ENCODE measurements around the gene RFC4. TPM values are rescaled to one million over a fixed set of nuclear protein-coding genes. Genes with fewer than 3 reads are reported as not detected.

The RFC4 gene
- total and polyA plus RNA-seq, 2 of the 13 experiments (the other 11 are each of a cell fraction or from before 2014, with no cell fraction given): 18.5 to 103 TPM

DNA sequence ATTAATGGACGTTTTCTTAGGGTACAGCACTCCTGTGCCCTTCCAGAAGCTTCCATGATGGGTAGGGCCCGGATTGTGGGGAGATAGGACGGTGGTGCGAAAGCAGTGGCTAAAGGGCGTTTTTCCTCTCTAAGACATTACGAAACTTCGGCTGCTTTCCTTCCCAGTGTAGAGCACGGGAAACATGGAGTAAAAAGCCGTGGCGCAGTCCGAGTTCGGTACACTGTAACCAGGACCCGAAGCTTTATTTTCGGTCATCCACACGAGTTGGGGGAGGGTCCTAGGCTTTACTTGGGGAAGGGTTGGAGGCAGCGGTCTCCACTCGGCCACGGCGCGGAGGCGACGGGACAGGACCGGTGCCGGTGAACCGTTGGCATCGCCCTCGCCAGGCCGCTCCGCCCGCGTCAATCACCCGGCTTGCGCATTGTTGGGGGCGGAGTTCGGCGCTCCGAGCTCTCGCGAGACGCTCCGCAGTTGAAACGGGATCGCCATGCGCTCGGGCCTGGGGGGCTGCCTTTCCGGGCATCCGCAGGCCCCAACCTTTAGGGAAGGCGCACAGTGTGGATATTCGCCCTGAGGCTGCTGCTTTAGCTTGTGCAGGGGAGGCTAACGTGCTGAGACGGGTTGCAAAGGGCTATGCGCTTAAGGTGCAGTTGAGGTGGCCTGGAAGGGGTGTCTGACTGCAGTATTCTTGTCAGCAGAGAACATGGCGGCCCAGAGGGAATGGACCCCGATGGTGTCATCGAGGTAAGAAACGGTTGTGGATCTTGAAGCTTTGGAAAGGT lies 22.4 kb downstream of the RFC4 start (continued):
- TF ChIP-seq, protein P1, sequence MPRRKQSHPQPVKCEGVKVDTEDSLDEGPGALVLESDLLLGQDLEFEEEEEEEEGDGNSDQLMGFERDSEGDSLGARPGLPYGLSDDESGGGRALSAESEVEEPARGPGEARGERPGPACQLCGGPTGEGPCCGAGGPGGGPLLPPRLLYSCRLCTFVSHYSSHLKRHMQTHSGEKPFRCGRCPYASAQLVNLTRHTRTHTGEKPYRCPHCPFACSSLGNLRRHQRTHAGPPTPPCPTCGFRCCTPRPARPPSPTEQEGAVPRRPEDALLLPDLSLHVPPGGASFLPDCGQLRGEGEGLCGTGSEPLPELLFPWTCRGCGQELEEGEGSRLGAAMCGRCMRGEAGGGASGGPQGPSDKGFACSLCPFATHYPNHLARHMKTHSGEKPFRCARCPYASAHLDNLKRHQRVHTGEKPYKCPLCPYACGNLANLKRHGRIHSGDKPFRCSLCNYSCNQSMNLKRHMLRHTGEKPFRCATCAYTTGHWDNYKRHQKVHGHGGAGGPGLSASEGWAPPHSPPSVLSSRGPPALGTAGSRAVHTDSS (CRISPR knock-in tag; conservative IDR thresholded peaks at IDR 0.05): no peak
- 0 out of 2 replicates have a peak, but pooled peaks have one; percentile 9 for TF ChIP-seq ZNF619 (CRISPR knock-in tag; IDR thresholded peaks at IDR 0.05)
- no peak for TF ChIP-seq ADNP (CRISPR knock-in tag; IDR thresholded peaks at IDR 0.05)
- TF ChIP-seq KAT2B (IDR thresholded peaks at IDR 0.05; ENCODE audit: borderline replicate concordance, low read depth, low read length): no peak
- no peak for TF ChIP-seq ZSCAN9 (CRISPR knock-in tag; IDR thresholded peaks at IDR 0.05; ENCODE audit: borderline replicate concordance)
- no peak for TF ChIP-seq ZKSCAN1 (IDR thresholded peaks at IDR 0.05; ENCODE audit: low read length)
- TF ChIP-seq, protein P2, sequence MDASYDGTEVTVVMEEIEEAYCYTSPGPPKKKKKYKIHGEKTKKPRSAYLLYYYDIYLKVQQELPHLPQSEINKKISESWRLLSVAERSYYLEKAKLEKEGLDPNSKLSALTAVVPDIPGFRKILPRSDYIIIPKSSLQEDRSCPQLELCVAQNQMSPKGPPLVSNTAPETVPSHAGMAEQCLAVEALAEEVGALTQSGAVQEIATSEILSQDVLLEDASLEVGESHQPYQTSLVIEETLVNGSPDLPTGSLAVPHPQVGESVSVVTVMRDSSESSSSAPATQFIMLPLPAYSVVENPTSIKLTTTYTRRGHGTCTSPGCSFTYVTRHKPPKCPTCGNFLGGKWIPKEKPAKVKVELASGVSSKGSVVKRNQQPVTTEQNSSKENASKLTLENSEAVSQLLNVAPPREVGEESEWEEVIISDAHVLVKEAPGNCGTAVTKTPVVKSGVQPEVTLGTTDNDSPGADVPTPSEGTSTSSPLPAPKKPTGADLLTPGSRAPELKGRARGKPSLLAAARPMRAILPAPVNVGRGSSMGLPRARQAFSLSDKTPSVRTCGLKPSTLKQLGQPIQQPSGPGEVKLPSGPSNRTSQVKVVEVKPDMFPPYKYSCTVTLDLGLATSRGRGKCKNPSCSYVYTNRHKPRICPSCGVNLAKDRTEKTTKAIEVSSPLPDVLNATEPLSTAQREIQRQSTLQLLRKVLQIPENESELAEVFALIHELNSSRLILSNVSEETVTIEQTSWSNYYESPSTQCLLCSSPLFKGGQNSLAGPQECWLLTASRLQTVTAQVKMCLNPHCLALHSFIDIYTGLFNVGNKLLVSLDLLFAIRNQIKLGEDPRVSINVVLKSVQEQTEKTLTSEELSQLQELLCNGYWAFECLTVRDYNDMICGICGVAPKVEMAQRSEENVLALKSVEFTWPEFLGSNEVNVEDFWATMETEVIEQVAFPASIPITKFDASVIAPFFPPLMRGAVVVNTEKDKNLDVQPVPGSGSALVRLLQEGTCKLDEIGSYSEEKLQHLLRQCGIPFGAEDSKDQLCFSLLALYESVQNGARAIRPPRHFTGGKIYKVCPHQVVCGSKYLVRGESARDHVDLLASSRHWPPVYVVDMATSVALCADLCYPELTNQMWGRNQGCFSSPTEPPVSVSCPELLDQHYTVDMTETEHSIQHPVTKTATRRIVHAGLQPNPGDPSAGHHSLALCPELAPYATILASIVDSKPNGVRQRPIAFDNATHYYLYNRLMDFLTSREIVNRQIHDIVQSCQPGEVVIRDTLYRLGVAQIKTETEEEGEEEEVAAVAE (CRISPR knock-in tag; IDR thresholded peaks at IDR 0.05; ENCODE audit: borderline replicate concordance): 0 out of 2 replicates have a peak, but pooled peaks have one; percentile 35
- peak; percentile 67 for TF ChIP-seq IRX3 (CRISPR knock-in tag; IDR thresholded peaks at IDR 0.05; ENCODE audit: borderline replicate concordance, low read depth)
- TF ChIP-seq ZNF549 (CRISPR knock-in tag; IDR thresholded peaks at IDR 0.05): no peak
- TF ChIP-seq ETV6 (CRISPR knock-in tag; conservative IDR thresholded peaks at IDR 0.05): no peak
- TF ChIP-seq, protein P3, sequence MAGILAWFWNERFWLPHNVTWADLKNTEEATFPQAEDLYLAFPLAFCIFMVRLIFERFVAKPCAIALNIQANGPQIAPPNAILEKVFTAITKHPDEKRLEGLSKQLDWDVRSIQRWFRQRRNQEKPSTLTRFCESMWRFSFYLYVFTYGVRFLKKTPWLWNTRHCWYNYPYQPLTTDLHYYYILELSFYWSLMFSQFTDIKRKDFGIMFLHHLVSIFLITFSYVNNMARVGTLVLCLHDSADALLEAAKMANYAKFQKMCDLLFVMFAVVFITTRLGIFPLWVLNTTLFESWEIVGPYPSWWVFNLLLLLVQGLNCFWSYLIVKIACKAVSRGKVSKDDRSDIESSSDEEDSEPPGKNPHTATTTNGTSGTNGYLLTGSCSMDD (CRISPR knock-in tag; IDR thresholded peaks at IDR 0.05): 0 out of 2 replicates have a peak, but pooled peaks have one; percentile 18
- TF ChIP-seq SIN3B (IDR thresholded peaks at IDR 0.05; ENCODE audit: low read length): 0 out of 2 replicates have a peak, but pooled peaks have one; percentile 45
- TF ChIP-seq, protein P4, sequence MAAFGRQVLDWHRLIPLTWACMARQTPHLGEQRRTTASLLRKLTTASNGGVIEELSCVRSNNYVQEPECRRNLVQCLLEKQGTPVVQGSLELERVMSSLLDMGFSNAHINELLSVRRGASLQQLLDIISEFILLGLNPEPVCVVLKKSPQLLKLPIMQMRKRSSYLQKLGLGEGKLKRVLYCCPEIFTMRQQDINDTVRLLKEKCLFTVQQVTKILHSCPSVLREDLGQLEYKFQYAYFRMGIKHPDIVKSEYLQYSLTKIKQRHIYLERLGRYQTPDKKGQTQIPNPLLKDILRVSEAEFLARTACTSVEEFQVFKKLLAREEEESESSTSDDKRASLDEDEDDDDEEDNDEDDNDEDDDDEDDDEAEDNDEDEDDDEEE (CRISPR knock-in tag; IDR thresholded peaks at IDR 0.05): no peak
- TF ChIP-seq SAFB2 (CRISPR knock-in tag; IDR thresholded peaks at IDR 0.05; ENCODE audit: borderline replicate concordance, low read depth): no peak
- no peak for TF ChIP-seq ZNF563 (CRISPR knock-in tag; IDR thresholded peaks at IDR 0.05)
- TF ChIP-seq ZNF235 (CRISPR knock-in tag; IDR thresholded peaks at IDR 0.05; ENCODE audit: borderline replicate concordance): peak; percentile 80; the same call in 1 of the 2 replicates
- TF ChIP-seq, protein P5, sequence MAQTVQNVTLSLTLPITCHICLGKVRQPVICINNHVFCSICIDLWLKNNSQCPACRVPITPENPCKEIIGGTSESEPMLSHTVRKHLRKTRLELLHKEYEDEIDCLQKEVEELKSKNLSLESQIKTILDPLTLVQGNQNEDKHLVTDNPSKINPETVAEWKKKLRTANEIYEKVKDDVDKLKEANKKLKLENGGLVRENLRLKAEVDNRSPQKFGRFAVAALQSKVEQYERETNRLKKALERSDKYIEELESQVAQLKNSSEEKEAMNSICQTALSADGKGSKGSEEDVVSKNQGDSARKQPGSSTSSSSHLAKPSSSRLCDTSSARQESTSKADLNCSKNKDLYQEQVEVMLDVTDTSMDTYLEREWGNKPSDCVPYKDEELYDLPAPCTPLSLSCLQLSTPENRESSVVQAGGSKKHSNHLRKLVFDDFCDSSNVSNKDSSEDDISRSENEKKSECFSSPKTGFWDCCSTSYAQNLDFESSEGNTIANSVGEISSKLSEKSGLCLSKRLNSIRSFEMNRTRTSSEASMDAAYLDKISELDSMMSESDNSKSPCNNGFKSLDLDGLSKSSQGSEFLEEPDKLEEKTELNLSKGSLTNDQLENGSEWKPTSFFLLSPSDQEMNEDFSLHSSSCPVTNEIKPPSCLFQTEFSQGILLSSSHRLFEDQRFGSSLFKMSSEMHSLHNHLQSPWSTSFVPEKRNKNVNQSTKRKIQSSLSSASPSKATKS (CRISPR knock-in tag; IDR thresholded peaks at IDR 0.05): no peak

Measured in HepG2 (cell line).